Suppressor macrophage (primary cell): ENCODE data around the gene SYAP1.
"Not testable (repeated sequence)": the region's sequence is repeated elsewhere in the genome, so short reads cannot be mapped to it uniquely, and the experiment has no call there.

ENCODE experiments used
- DNase-seq, 4 experiments: peaks; one replicate each; pipeline ENCODE4 v3.0.0-alpha.2; 2020 to 2022

SYAP1 gene

DNA sequence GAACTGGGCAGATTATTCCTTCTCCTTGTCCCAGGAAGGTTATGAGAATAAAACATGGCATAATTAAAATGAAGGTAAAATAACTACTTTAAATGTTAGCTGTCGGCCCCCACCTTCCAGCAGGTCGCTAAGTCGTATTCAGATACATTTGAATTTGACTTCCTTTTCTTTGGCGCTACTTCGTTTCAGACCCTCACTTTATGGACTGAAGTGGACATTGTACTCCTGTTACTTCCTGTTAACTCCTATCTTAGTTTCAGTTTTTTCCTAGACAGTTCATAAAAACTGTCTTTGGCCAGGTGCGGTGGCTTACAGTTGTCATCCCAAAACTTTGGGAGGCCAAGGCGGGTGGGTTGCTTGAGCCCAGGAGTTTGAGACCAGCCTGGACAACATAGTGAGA is 5.7 kb downstream of the SYAP1 start:
- DNase-seq, result no peak

DNA sequence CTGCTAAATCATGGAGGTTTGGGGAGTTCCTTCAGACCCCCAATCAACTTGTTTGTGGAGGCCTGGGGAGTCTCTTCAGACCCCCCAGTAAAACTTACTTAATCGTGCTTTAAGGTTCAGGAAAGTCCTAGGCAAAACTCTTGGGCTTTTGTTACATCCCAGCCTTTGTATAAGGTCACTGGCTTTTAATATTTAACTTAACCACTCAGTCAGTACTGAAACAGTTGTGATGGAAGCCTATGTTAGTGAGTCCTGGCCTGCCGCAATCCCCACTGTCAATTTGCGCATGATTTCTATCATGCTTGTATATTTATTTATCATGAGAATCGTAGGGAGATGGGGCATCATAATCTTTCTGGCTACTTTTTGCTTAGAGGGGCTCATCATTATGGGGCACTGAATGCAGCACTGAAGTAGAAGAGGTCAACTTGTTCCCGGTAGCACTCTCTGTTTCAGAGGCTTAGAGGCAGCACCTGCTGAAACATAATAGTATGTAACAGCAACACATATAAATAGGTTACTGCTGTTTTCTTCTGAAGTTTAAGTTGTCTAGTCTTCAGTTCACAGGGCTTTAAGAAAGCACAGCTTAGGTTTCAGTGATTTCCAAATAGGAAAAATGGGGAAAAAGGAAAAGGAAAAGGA is 7.1 kb downstream of the SYAP1 start:
- DNase-seq, result not testable (repeated sequence)

GRCh38 chrX:16727637-16728036 is 8.2 kb downstream of the SYAP1 start:
- no peak for DNase-seq

- no peak for DNase-seq
Measured at GRCh38 chrX:16730450-16730849, 11.0 kb downstream of the SYAP1 start.

GRCh38 chrX:16733013-16733412 is 13.6 kb downstream of the SYAP1 start:
- DNase-seq, result no peak

DNA sequence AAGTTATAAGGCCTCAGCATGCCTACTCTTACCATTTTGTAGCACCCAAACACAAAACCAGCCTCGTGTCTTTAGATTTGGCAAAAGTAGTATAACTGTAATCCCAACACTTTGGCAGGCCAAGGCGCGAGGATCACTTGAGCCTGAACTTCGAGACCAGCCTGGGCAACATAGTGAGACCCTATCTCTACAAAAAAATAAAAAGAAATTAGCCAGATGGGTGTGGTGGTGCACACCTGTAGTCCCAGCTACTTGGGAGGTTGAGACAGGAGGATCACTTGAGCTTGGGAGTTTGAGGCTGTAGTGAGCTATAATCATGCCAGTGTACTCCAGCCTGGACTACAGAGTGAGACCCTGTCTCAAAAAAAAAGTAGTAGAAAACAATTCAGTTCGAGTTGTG is 17.6 kb downstream of the SYAP1 start:
- DNase-seq, result no peak

- DNase-seq, result peak in 2 of 4 experiments; percentile 9 to 23
Measured at GRCh38 chrX:16739574-16739973, 20.2 kb downstream of the SYAP1 start.

GRCh38 chrX:16743604-16744325 is 24.4 kb downstream of the SYAP1 start:
- DNase-seq, result no peak

DNA sequence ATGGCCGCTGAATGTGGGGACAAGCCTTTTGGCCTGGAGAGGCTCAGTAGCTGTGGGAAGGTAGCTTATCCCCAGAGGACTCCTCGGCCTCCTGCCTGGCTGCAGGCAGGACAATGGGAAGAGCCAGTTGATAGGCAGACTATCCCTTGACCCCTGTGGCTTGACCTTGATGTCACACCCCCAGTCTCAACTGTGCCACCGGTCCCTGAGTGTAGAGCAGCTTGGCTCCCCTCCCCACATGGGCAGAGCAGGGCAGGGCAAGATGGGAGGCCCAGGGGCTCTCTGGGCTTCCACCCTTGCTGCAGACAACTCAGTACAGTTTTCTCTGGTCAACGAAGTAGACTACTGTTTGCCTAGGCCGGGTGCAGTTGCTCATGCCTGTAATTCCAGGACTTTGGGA is 25.7 kb downstream of the SYAP1 start:
- no peak for DNase-seq

GRCh38 chrX:16745659-16746058 is 26.2 kb downstream of the SYAP1 start:
- no peak for DNase-seq

- no peak for DNase-seq
Measured at GRCh38 chrX:16748425-16748824, 29.0 kb downstream of the SYAP1 start.

- no peak for DNase-seq
Measured at GRCh38 chrX:16750136-16750535, 30.7 kb downstream of the SYAP1 start.

GRCh38 chrX:16754019-16754418 is 34.6 kb downstream of the SYAP1 start:
- DNase-seq, result no peak

DNA sequence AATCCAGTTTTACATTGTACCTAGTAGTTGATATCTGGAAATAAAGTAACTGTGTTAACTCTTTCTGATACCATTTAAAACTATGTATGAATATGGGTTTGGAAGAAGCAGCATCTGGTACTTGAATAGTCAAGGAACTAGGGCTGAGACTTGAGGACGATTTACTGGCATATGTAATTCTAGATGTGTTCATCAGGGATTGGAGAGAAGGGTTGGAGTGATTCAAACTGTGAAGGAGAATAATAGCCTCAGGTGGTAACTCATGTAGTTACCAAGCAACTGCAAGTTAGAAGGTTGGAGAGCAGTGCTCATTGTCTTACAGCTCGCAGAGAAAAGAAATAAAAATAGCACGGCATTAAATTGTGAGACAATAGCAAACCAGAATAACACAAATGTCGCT is 37.3 kb downstream of the SYAP1 start:
- DNase-seq, result no peak

DNA sequence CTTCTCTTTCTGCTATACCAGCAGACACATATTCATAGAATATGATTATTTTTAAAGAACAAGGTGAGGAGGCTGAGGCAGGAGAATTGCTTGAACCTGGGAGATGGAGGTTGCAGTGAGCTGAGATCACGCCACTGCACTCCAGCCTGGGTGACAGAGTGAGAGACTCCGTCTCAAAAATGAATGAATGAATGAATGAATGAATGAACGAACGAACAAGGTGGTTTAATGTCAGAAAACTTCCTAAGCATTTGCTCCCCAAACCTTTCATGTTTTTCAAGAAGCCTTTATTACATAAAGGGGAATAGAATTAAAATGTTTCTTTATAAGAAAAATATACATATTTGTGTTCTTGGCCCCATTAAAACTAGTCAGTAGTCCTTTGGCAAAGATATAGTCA is 42.1 kb downstream of the SYAP1 start:
- not testable (repeated sequence) for DNase-seq

DNA sequence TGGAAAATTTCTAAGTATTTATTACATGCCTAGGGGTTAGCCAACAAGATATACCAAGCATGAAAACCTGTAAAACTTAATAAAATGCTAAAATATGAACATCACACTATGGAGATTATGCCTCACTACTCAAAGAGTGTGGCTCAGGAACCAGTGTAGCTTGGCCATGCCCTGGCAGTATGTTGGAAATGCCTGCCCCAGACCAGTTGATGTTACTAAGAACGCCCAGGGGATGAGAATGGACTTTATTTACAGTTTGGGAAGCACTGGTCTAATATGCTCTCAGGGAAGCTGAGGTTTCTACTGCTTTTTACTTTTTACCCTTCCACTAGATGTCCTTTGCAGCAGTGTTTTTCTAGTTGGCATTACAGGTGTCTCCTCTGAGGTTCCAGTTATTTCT is 43.2 kb downstream of the SYAP1 start:
- no peak for DNase-seq

- DNase-seq, result no peak
Measured at GRCh38 chrX:16765594-16765993, 46.2 kb downstream of the SYAP1 start.

DNA sequence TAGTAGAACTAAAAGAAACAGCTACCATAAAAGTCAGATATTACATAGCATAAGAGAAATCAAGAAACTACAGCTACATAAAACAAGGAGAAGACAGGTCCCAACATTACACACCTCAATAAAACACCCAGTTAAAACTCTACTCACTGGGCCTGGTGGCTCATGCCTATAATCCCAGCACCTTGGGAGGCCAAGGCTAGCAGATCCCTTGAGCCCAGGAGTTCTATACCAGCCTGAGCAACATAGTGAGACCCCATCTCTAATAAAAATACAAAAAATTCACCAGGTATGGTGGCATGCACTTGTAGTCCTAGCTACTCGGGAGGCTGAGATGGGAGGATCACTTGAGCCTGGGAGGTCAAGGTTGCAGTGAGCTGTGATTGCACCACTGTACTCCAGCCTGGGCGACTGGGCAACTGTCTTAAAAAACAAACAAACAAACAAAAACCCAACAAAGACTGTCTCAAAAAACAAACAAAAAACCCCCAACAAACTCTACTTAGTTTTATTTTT is 51.6 kb downstream of the SYAP1 start:
- DNase-seq, result no peak

DNA sequence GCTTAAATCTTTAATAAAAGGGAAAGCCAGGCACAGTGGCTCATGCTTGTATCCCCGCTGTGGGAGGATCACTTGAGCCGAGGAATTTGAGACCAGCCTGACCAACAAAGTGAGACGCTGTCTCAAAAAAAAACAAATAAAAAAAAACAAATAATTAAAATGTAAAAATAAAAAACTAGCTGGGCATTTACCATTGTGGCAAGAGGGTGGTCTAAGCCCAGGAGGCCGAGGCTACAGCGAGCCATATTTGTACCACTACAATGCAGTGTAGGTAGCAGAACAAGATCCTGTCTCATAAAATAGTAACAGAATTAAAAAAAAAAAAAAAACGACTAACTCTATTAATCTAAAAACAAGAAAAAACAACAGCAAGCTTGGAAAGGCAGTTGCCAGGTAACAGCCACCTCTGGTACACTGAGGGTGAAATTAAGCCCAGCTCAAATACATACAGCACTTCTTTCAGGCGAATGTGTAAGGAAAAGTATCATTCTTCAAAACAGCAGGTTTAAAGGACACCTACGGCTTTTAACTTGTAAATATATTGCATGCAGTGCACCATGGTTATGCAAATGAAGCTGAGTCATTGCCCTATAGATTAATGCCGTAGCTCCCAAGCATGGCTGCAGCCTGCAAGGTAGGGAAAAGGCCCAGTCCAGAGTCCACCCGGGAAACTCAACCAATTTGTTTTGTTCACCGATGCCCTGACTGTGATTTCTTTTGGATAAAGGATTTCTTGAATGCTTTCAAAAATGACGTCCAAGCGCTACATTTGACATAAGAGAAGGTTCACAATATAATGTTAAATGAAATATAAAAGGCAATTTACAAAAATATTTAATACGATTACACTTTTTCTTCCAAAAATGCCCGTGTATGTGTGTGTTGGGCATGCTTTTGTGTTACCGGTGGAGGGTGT is 52.3 kb downstream of the SYAP1 start:
- DNase-seq, result no peak

GRCh38 chrX:16772460-16772859 is 53.0 kb downstream of the SYAP1 start:
- DNase-seq, result no peak

DNA sequence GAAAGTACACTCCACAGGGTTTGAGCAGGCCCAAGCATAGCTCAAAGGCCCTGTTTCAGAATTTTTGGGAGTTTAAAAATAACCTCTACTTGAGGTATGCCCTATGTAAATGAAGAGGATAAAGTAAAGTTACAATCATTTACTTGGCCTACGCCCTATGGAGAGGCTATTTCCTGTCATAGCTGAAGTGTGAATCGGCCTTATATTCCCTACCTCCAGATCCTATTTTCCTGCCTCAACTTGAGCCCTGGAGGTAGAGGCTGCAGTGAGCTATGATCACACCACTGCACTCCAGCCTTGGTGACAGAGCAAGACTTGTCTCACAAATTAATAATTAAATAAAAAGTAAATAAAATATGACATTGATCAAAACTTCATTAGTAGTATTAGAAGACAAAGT is 55.3 kb downstream of the SYAP1 start:
- DNase-seq, result no peak

- DNase-seq, result no peak
Measured at GRCh38 chrX:16778545-16778944, 59.1 kb downstream of the SYAP1 start.

DNA sequence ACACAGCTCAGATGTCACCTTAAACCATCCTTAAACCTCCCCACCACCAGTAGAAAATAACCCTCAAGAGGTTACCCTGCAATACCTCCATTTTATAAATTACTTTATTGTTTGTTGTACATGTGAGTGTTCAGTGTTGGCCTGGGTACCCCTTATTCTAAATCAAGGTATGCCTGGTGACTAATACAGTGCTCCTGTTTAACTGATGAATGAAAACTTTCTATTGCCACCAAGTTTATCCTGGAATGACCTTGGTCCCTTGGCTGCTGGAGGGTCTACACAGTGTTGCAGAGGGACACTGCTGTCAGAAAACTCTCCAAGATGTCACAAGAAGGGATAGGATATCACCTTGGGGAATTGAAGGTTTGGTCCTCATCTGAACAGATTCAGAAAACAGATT is 59.6 kb downstream of the SYAP1 start:
- DNase-seq, result no peak
